Astrocyte of the cerebellum (primary cell): ENCODE results near the gene GLIS1.

ENCODE experiments used
- DNase-seq: peaks from one replicate; pipeline ENCODE4 v3.0.0-alpha.2; 2011; ENCODE audit warnings: low read depth
- H3K4me3 ChIP-seq: 2 replicates; pipeline ENCODE4 v1.5.1; 2011; ENCODE audit warnings: mild to moderate bottlenecking, low read depth, low read length, moderate library complexity
- CTCF ChIP-seq: IDR thresholded peaks from 2 replicates; pipeline ENCODE4 v1.5.1; 2012; ENCODE audit warnings: low read length, low read depth, moderate library complexity, mild to moderate bottlenecking; ENCODE audit errors: missing control alignments
- in situ Hi-C: cut with HindIII; loops from 2 replicates; pipeline ENCODE4 v1.10.0; 2017; ENCODE audit warnings: low sequenced_read_pairs

GLIS1 gene

GRCh38 chr1:53511323-53511932 lies 227.5 kb downstream of the GLIS1 start:
- DNase-seq = no peak
- in situ Hi-C loops = no loop called here
- TF ChIP-seq CTCF = no peak

DNA sequence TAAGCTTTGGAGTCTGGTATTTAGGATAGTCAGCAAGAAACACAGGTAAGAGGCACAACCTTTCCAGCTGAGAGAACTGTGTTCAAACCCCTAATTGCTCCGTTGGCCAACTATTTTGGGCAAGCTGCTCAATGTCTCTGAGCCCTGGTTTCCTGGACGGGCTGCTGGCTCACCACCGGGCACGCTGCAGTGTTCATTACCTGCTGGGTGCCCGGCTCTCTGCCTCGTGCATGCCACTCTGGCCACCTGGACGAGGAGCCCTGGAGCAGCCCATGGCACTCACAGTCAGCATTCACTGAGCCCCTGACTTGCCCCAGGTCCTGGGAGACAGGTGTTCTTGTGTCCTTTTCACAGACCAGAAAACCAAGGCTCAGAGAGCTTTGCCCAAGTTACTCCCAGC lies 228.7 kb downstream of the GLIS1 start:
- TF ChIP-seq CTCF = no peak
- in situ Hi-C loops = no loop called here
- no peak for DNase-seq
- no peak overlapping the region for H3K4me3 ChIP-seq

More at GRCh38 chr1:53511323-53511932, 227.5 kb downstream of the GLIS1 start:
- H3K4me3 ChIP-seq = no peak overlapping the region

DNA sequence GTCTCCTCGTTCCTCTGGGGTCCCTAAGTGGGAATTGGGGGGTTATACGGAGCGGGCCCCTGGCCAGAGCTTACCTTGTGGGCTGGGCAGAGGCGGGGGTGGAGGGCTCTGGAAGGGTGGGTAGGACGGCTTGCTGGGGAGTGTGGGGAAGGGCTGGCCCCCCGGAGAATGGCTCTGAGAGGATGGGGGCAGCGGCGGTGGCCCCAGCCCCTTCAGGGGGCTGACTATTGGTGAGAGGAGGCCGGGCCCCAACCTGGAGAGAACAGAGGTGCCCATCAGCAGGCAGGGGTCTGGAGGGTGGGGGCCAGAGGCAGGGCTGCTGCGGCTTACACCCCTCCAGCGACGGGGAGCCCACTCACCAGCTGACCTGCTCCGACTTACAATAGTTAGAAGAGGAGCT lies 229.2 kb downstream of the GLIS1 start:
- no peak for DNase-seq
- in situ Hi-C loops = no loop called here
- TF ChIP-seq CTCF = no peak
- H3K4me3 ChIP-seq = no peak overlapping the region

DNA sequence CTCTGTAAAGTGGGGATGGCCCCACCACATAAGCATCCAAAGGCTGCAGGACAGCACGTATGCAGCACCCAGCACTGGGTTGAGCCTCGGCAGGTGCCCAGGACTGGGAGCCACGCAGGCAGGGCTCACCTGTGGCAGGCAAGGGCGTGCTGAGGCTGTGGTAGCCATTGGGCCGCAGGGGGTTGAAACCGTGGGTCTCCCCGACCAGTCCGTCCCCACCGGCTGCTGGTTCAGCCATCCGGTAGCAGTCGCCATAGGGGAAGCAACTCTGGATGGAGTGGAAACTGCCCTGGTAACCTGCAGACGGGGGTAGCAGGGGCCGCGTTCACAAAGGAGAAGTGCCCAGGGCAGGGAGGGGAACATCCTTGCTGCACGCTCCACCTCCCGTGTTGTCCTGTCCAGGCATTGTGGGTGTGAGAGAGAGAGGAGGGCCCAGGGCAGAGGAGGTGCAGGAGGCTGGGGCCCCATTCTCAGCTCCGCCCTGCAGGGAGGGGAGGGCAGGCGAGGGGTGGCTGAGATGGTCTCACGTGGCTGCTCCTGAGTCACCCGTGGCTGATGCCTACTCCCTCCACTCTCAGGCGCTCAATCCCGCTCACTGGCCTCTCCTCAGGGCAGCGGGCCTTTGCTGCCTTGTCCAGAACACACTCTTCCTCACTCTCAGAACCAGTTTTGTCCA lies 229.8 kb downstream of the GLIS1 start:
- H3K4me3 ChIP-seq = no peak overlapping the region
- no peak for DNase-seq
- no peak for TF ChIP-seq CTCF
- in situ Hi-C loops = no loop called here

GRCh38 chr1:53508056-53508990 lies 230.6 kb downstream of the GLIS1 start:
- H3K4me3 ChIP-seq = no peak overlapping the region
- TF ChIP-seq CTCF = no peak
- in situ Hi-C loops = no loop called here
- no peak for DNase-seq

DNA sequence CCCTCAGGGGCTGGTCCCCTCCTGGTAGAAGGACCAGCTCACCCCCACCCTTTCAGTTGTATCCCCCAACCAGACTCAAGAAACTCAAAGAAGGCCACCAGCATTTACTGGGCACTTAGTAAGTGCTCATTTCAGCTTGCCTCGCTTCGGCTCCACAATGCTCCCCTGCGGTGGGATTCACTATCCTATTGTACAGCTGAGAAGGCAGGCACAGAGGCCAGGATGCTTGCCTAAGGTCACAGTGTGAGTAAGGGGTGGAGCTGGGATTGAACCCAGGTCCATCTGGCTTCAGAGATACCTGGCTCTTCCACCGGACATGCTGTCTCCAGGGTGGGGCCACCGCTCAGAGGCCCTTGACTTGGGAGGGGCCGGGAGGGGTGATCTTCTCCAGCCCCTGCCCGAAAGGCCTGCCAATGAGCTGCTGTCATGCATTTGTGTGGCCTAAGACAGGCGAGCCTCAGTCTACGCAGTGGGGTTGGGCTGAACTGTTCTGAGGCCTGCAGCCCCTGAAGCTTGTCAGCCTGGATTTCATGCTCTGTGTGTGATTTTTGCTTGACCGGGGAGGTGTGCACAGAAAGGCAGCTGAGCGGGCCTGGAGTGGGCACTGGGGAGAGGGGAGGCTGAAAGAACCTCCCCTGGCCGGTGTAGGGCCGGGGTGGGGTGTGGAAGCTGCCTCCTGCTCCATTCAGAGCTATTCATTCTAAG lies 231.7 kb downstream of the GLIS1 start:
- TF ChIP-seq CTCF = no peak
- no peak for DNase-seq
- H3K4me3 ChIP-seq = no peak overlapping the region
- in situ Hi-C loops = no loop called here
